ENCODE results near the gene PAPOLB. TPM values are rescaled to one million over a fixed set of nuclear protein-coding genes. Genes with fewer than 3 reads are reported as not detected.
"Not testable (repeated sequence)": the region's sequence is repeated elsewhere in the genome, so short reads cannot be mapped to it uniquely, and the experiment has no call there.

PAPOLB gene
- total and polyA plus RNA-seq, 2 experiments from 2014 or later: not detected

- 86% methylated on average over 2 of the region's 2 CpGs for WGBS (ENCODE audit: low lambda C conversion rate, missing lambda C conversion rate)
- not testable (repeated sequence) for H3K9me3 ChIP-seq (ENCODE audit: low read depth)
Measured at GRCh38 chr7:4891522-4891921, 29.7 kb upstream of the PAPOLB start.

GRCh38 chr7:4889682-4890081 lies 27.9 kb upstream of the PAPOLB start:
- Histone ChIP-seq H3K4me3 (no peak overlapping the region), H3K27me3 (no peaks in the 10 kb centered on the region), H3K79me2 (no peaks in the 10 kb centered on the region), H4K20me1 (ENCODE audit: insufficient read depth, poor library complexity, severe bottlenecking) (no peaks in the 10 kb centered on the region), H2AFZ (no peak overlapping the region), H3K9me3 (ENCODE audit: low read depth) (no peaks in the 10 kb centered on the region), H3K36me3 (replicated peaks; ENCODE audit: insufficient read depth, low read depth) (no peaks in the 10 kb centered on the region), H3K9me2 (replicated peaks; ENCODE audit: insufficient read depth) (no peaks in the 10 kb centered on the region), H3K27ac (no peak overlapping the region), H3K4me2 (no peak overlapping the region), H3K4me1 (ENCODE audit: insufficient read depth) (no peaks in the 10 kb centered on the region)
- DNase-seq (ENCODE audit: low spot score): no peak
- WGBS (ENCODE audit: low lambda C conversion rate, missing lambda C conversion rate): 67% methylated on average over 1 of the region's 1 CpG
- TF ChIP-seq EZH2phosphoT487 (IDR thresholded peaks at IDR 0.05; ENCODE audit: low read depth, severe bottlenecking, unreplicated experiment) (no peak), CTCF (IDR thresholded peaks at IDR 0.05; ENCODE audit: poor library complexity) (no peak), EZH2 (IDR thresholded peaks at IDR 0.05; ENCODE audit: borderline replicate concordance) (no peak)

More at GRCh38 chr7:4891522-4891921, 29.7 kb upstream of the PAPOLB start:
- not testable (repeated sequence) for H3K27me3 ChIP-seq; H3K9me2 ChIP-seq (replicated peaks; ENCODE audit: insufficient read depth); H3K4me1 ChIP-seq (ENCODE audit: insufficient read depth); H3K36me3 ChIP-seq (replicated peaks; ENCODE audit: insufficient read depth, low read depth); DNase-seq (ENCODE audit: low spot score); H2AFZ ChIP-seq; H3K4me3 ChIP-seq; H3K27ac ChIP-seq; H3K79me2 ChIP-seq; H3K4me2 ChIP-seq; H4K20me1 ChIP-seq (ENCODE audit: insufficient read depth, poor library complexity, severe bottlenecking)

GRCh38 chr7:4888161-4888560 lies 26.3 kb upstream of the PAPOLB start:
- TF ChIP-seq EZH2 (IDR thresholded peaks at IDR 0.05; ENCODE audit: borderline replicate concordance) (no peak), CTCF (IDR thresholded peaks at IDR 0.05; ENCODE audit: poor library complexity) (no peak), EZH2phosphoT487 (IDR thresholded peaks at IDR 0.05; ENCODE audit: low read depth, severe bottlenecking, unreplicated experiment) (no peak)
- Histone ChIP-seq H3K36me3 (replicated peaks; ENCODE audit: insufficient read depth, low read depth) (no peaks in the 10 kb centered on the region), H3K9me3 (ENCODE audit: low read depth) (no peaks in the 10 kb centered on the region), H3K4me1 (ENCODE audit: insufficient read depth) (no peaks in the 10 kb centered on the region), H4K20me1 (ENCODE audit: insufficient read depth, poor library complexity, severe bottlenecking) (no peaks in the 10 kb centered on the region), H3K4me2 (no peak overlapping the region), H3K4me3 (no peak overlapping the region), H2AFZ (no peak overlapping the region), H3K9me2 (replicated peaks; ENCODE audit: insufficient read depth) (no peaks in the 10 kb centered on the region), H3K27ac (no peak overlapping the region), H3K27me3 (peaks cover 4% of the 10 kb centered on the region), H3K79me2 (no peaks in the 10 kb centered on the region)
- no peak for DNase-seq (ENCODE audit: low spot score)
- WGBS (ENCODE audit: low lambda C conversion rate, missing lambda C conversion rate): 80% methylated on average over 3 of the region's 3 CpGs

GRCh38 chr7:4886671-4887070 lies 24.8 kb upstream of the PAPOLB start:
- no peak overlapping the region for H3K27ac ChIP-seq
- peaks cover 7% of the 10 kb centered on the region for H3K27me3 ChIP-seq
- DNase-seq (ENCODE audit: low spot score): no peak
- H3K9me2 ChIP-seq (replicated peaks; ENCODE audit: insufficient read depth): no peaks in the 10 kb centered on the region
- no peak overlapping the region for H3K4me2 ChIP-seq
- no peak overlapping the region for H2AFZ ChIP-seq
- WGBS (ENCODE audit: low lambda C conversion rate, missing lambda C conversion rate): 62% methylated on average over 1 of the region's 1 CpG
- H3K4me1 ChIP-seq (ENCODE audit: insufficient read depth): no peaks in the 10 kb centered on the region
- TF ChIP-seq EZH2phosphoT487 (IDR thresholded peaks at IDR 0.05; ENCODE audit: low read depth, severe bottlenecking, unreplicated experiment) (no peak), CTCF (IDR thresholded peaks at IDR 0.05; ENCODE audit: poor library complexity) (no peak), EZH2 (IDR thresholded peaks at IDR 0.05; ENCODE audit: borderline replicate concordance) (no peak)
- no peak overlapping the region for H3K4me3 ChIP-seq
- H3K9me3 ChIP-seq (ENCODE audit: low read depth): no peaks in the 10 kb centered on the region
- no peaks in the 10 kb centered on the region for H4K20me1 ChIP-seq (ENCODE audit: insufficient read depth, poor library complexity, severe bottlenecking)
- H3K36me3 ChIP-seq (replicated peaks; ENCODE audit: insufficient read depth, low read depth): no peaks in the 10 kb centered on the region
- H3K79me2 ChIP-seq: no peaks in the 10 kb centered on the region
